Activated CD4-positive, alpha-beta T cell treated with anti-CD3 and anti-CD28 coated beads, Interleukin-2, amount 10 ng/mL, durations not matched to agents 7 days and 5 days (primary cell): ENCODE results near the gene KEL. TPM values are rescaled to one million over a fixed set of nuclear protein-coding genes. Genes with fewer than 3 reads are reported as not detected.

Source experiments
- total RNA-seq, 2 experiments: library from RNA; stranded (reverse); gene quantifications; one replicate each; pipeline ENCODE4 v1.2.3, GENCODE V29; 2021

Gene KEL
- total RNA-seq, 2 experiments from 2014 or later, result 0.12 to 0.15 TPM

Other genes with a start within 250 kb of the KEL start
- not detected for gene PRSS1, start 212.9 kb downstream of the KEL start, total RNA-seq
- gene PRSS2, start 191.4 kb downstream of the KEL start, total RNA-seq, result not detected
- gene EPHB6, start 107.3 kb downstream of the KEL start, total RNA-seq, result 10 to 100 TPM; 28.6 to 29.1 TPM
- under 1 TPM in 1 of 2 experiments, not detected in 1; 0.07 TPM for gene TRPV6, start 76.6 kb downstream of the KEL start, total RNA-seq
- gene TRPV5, start 28.6 kb downstream of the KEL start, total RNA-seq, result not detected
- not detected for gene LLCFC1, start 22.9 kb downstream of the KEL start, total RNA-seq
- gene OR9A2, start 64.8 kb upstream of the KEL start, total RNA-seq, result not detected
- not detected for gene OR6V1, start 90.0 kb upstream of the KEL start, total RNA-seq
- not detected for gene PIP, start 169.7 kb upstream of the KEL start, total RNA-seq
- not detected for gene TAS2R39, start 221.1 kb upstream of the KEL start, total RNA-seq